Measurements from ENCODE around the gene ZNF665.

Gene ZNF665

GRCh38 chr19:53183146-53183764 is 9.9 kb downstream of the ZNF665 start:
- no peak for FAIRE-seq

GRCh38 chr19:53182202-53182601 is 11.0 kb downstream of the ZNF665 start:
- FAIRE-seq, result no peak
- no peak for DNase-seq (ENCODE audit: insufficient read length)
- no peak for TF ChIP-seq POLR2A (IDR thresholded peaks at IDR 0.05; ENCODE audit: low read depth, low read length)

More at GRCh38 chr19:53183146-53183764, 9.9 kb downstream of the ZNF665 start:
- TF ChIP-seq POLR2A (IDR thresholded peaks at IDR 0.05; ENCODE audit: low read depth, low read length) (no peak), POLR2AphosphoS5 (IDR thresholded peaks at IDR 0.05; ENCODE audit: low read depth, low read length) (no peak), TAF1 (IDR thresholded peaks at IDR 0.05; ENCODE audit: borderline replicate concordance, low read depth, low read length) (no peak)
- DNase-seq (ENCODE audit: insufficient read length), result no peak

GRCh38 chr19:53177986-53178385 is 15.2 kb downstream of the ZNF665 start:
- DNase-seq (ENCODE audit: insufficient read length) (no peak), FAIRE-seq (no peak)
- TF ChIP-seq POLR2A (IDR thresholded peaks at IDR 0.05; ENCODE audit: low read depth, low read length), result no peak

- DNase-seq (ENCODE audit: insufficient read length), result no peak
- TF ChIP-seq TAF1 (IDR thresholded peaks at IDR 0.05; ENCODE audit: borderline replicate concordance, low read depth, low read length) (no peak), POLR2AphosphoS5 (IDR thresholded peaks at IDR 0.05; ENCODE audit: low read depth, low read length) (no peak), POLR2A (IDR thresholded peaks at IDR 0.05; ENCODE audit: low read depth, low read length) (no peak)
- no peak for FAIRE-seq
Measured at GRCh38 chr19:53172889-53173288, 20.3 kb downstream of the ZNF665 start.

- TF ChIP-seq POLR2A (IDR thresholded peaks at IDR 0.05; ENCODE audit: low read depth, low read length) (no peak), TAF1 (IDR thresholded peaks at IDR 0.05; ENCODE audit: borderline replicate concordance, low read depth, low read length) (no peak), POLR2AphosphoS5 (IDR thresholded peaks at IDR 0.05; ENCODE audit: low read depth, low read length) (no peak)
- FAIRE-seq (no peak), DNase-seq (ENCODE audit: insufficient read length) (no peak)
Measured at GRCh38 chr19:53165691-53166091, 27.5 kb downstream of the ZNF665 start.

GRCh38 chr19:53161123-53161522 is 32.0 kb downstream of the ZNF665 start:
- TF ChIP-seq TAF1 (IDR thresholded peaks at IDR 0.05; ENCODE audit: borderline replicate concordance, low read depth, low read length), result no peak
- DNase-seq (ENCODE audit: insufficient read length), result no peak
- no peak for FAIRE-seq

- FAIRE-seq (no peak), DNase-seq (ENCODE audit: insufficient read length) (no peak)
- no peak for TF ChIP-seq TAF1 (IDR thresholded peaks at IDR 0.05; ENCODE audit: borderline replicate concordance, low read depth, low read length)
- no peak for TF ChIP-seq POLR2A (IDR thresholded peaks at IDR 0.05; ENCODE audit: low read depth, low read length)
- no peak for TF ChIP-seq POLR2AphosphoS5 (IDR thresholded peaks at IDR 0.05; ENCODE audit: low read depth, low read length)
Measured at GRCh38 chr19:53160350-53160749, 32.8 kb downstream of the ZNF665 start.

- DNase-seq (ENCODE audit: insufficient read length) (peak; percentile 20), FAIRE-seq (no peak)
- TF ChIP-seq TAF1 (IDR thresholded peaks at IDR 0.05; ENCODE audit: borderline replicate concordance, low read depth, low read length) (no peak), POLR2A (IDR thresholded peaks at IDR 0.05; ENCODE audit: low read depth, low read length) (0 out of 2 replicates have a peak, but pooled peaks have one; percentile 4)
Measured at GRCh38 chr19:53158119-53158656, 35.0 kb downstream of the ZNF665 start.

- DNase-seq (ENCODE audit: insufficient read length) (no peak), FAIRE-seq (no peak)
- TF ChIP-seq POLR2A (IDR thresholded peaks at IDR 0.05; ENCODE audit: low read depth, low read length), result no peak
- no peak for TF ChIP-seq POLR2AphosphoS5 (IDR thresholded peaks at IDR 0.05; ENCODE audit: low read depth, low read length)
- no peak for TF ChIP-seq TAF1 (IDR thresholded peaks at IDR 0.05; ENCODE audit: borderline replicate concordance, low read depth, low read length)
Measured at GRCh38 chr19:53157626-53158025, 35.5 kb downstream of the ZNF665 start.

GRCh38 chr19:53156850-53157249 is 36.3 kb downstream of the ZNF665 start:
- no peak for TF ChIP-seq POLR2A (IDR thresholded peaks at IDR 0.05; ENCODE audit: low read depth, low read length)
- TF ChIP-seq POLR2AphosphoS5 (IDR thresholded peaks at IDR 0.05; ENCODE audit: low read depth, low read length), result no peak
- no peak for TF ChIP-seq TAF1 (IDR thresholded peaks at IDR 0.05; ENCODE audit: borderline replicate concordance, low read depth, low read length)
- no peak for FAIRE-seq
- DNase-seq (ENCODE audit: insufficient read length), result no peak

- DNase-seq (ENCODE audit: insufficient read length) (no peak), FAIRE-seq (no peak)
- no peak for TF ChIP-seq TAF1 (IDR thresholded peaks at IDR 0.05; ENCODE audit: borderline replicate concordance, low read depth, low read length)
- TF ChIP-seq POLR2AphosphoS5 (IDR thresholded peaks at IDR 0.05; ENCODE audit: low read depth, low read length), result no peak
- TF ChIP-seq POLR2A (IDR thresholded peaks at IDR 0.05; ENCODE audit: low read depth, low read length), result no peak
Measured at GRCh38 chr19:53147645-53148044, 45.5 kb downstream of the ZNF665 start.

GRCh38 chr19:53140351-53140750 is 52.8 kb downstream of the ZNF665 start:
- FAIRE-seq (no peak), DNase-seq (ENCODE audit: insufficient read length) (no peak)
- TF ChIP-seq POLR2AphosphoS5 (IDR thresholded peaks at IDR 0.05; ENCODE audit: low read depth, low read length), result no peak

GRCh38 chr19:53136432-53136831 is 56.7 kb downstream of the ZNF665 start:
- no peak for DNase-seq (ENCODE audit: insufficient read length)
- no peak for FAIRE-seq
- TF ChIP-seq POLR2AphosphoS5 (IDR thresholded peaks at IDR 0.05; ENCODE audit: low read depth, low read length) (no peak), POLR2A (IDR thresholded peaks at IDR 0.05; ENCODE audit: low read depth, low read length) (no peak), TAF1 (IDR thresholded peaks at IDR 0.05; ENCODE audit: borderline replicate concordance, low read depth, low read length) (no peak)

Measured in GM12892 (cell line).